Activated T-helper 1 cell treated with Interleukin-2 at 50 U/mL for 16 hours (primary cell): Measurements from ENCODE around the gene NDOR1.

Experiments
- DNase-seq: peaks from one replicate; pipeline ENCODE4 v3.0.0-alpha.2; 2020; ENCODE audit warnings: low read depth

Gene NDOR1

DNA sequence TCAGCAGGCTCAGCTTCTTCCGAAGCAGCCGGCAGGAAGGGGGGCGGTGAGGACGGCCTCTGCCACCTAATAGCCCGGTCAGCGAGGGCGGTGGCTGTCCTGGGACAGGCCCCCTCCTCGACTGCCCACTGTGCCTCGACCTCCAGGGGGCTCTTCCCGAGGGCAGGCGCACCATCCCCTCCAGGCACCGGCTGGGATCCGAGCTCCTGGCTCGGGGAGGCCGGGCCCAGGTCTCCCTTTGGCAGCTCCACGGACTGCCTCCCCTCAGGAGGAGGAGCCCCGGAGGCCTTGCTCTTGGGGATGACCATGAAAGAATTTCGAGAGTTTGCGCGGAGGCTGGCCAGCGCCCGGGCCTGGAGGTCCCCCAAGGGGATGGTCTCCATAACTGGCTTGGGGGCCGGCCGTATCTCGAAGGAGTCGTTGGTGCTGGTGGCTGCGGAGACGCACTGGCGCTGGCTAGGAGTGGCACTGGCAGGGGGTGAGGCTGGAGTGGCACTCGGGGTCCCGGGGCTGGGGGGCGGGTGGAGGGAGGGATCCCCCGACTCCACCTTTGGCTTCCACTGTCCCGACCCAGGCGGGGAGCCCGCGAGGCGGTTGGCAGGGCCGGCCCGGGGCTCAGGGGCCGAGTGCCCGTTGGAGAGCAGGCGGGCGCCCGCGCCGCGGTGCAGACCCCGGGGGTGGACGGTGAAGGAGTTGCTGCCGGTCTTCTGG is 5.9 kb upstream of the NDOR1 start:
- DNase-seq: no peak

DNA sequence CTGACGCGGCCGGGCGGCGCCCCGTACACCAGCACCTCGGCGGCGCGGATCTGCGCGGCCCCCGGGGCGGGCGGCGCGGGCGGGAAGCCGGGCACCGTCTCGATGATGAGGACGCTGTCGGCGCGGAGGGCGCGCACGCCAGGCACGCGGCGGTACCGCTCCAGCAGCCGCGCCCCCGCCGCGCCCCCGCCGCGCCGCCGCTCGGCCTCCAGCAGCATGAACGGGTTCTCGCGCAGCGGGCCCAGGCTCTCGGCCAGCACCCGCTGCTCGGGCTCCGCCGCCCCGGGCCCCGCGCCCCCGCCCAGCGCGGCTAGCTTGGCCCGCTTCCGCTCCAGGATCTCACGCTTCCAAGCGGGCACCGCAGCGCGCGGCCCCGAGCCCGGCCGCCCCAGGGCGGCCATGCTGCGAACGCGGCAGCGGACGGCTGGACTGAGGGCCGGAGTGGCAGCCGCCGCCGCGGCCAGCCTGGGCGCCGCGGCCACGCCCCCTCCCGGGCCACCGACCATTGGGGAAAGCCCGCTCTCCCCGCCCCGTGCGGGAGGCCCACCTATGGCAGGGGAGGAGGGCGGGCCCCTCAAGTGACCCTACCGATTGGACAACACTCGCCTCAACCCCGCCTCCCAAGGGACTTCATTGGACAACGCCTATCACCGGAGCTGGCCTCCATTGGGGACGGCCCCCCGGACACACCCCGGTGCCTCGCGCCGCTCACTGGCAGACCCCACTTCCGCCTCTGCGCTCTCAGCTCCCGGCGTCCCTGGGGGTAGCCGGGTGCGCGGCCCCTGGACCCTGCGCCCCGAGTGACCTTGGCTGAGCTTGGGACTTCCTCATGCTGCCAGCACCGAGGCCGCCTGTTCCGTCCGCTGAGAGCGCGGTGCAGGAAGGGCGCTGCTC is 4.9 kb upstream of the NDOR1 start, which contains the start of gene TPRN:
Gene TPRN, minus strand, starts transcription at position 431 of the 894 bp plus-strand sequence. Its CDS starts 30 bp downstream, at position 401.
- DNase-seq: peak; percentile 96

DNA sequence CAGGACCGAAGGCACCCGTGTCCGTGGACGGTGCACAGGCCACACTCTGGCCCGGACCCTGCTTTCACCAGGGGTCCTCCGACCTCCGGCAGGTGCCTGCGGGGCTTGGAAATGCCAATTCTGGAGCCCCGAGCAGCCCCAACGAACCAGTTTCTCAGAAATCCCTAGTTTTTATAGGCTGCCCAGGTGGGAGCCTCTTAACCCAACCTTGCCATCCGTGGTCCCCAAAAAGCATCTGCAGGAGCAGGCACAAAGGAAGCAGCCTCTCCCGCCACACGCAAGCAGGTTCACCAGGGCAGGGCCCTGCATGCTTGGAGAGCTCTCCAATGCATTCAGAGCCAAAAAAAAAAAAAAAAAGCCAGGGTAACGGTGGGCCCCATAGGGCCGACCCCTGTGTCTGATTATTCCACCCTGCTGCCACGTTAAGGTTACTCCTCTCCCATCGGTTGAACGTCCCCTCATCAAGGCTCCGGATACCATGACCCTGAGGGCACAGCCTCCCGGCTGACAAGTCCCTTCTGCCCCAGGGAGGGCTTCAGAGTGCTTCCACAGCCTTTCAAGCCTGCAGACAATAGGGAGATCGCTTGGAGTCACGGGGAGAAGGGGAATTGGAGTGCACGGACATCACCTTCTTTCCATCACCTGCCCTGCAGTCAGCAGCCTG is 4.2 kb upstream of the NDOR1 start:
- DNase-seq: no peak

DNA sequence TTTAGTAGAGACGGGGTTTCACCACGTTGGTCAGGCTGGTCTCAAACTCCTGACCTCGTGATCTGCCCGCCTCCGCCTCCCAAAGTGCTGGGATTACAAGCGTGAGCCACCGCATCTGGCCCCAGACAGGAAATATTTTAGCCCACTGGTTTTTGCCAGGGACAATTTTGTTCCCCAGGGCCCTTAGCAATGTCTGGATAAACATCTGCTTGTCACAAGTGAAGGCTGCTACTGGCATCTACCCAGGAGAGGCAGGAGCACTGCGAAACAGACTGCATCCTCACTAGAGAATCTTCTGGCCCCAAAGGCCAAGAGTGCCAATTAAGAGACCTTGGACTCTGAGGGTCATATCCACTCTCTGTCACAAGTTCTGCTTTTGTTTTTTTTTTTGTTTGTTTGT is 2.5 kb upstream of the NDOR1 start:
- no peak for DNase-seq

DNA sequence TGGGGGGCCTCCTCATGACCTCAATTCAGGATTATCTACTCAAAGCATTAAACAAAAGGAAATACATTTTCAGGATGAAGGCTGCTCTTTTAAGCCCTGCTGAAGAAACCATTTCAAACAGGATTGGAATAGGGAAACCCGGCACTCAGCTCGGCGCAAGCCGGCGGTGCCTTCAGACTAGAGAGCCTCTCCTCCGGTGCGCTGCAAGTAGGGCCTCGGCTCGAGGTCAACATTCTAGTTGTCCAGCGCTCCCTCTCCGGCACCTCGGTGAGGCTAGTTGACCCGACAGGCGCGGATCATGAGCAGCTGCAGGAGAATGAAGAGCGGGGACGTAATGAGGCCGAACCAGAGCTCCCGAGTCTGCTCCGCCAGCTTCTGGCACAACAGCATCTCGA is 772 bp upstream of the NDOR1 start:
- no peak for DNase-seq

DNA sequence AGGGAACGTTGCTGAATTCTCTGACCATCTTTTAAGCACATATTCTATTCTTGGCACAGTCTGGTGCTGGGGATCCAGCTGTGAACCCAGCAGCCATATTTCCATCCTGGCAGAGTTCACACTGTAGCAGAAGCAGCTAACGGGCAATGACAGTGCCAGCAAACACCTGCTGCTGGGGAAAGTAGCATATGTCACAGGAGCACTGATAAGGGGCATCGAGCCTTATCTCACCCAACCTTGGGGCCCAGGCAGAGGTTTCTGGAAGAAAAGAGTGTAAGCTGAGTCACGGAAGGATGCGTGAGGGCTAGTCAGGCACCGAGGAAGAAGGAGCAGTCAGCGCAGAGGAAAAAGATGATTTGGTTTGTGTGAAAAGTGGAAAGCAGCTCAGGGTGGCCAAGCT is 1.1 kb downstream of the NDOR1 start:
- no peak for DNase-seq

DNA sequence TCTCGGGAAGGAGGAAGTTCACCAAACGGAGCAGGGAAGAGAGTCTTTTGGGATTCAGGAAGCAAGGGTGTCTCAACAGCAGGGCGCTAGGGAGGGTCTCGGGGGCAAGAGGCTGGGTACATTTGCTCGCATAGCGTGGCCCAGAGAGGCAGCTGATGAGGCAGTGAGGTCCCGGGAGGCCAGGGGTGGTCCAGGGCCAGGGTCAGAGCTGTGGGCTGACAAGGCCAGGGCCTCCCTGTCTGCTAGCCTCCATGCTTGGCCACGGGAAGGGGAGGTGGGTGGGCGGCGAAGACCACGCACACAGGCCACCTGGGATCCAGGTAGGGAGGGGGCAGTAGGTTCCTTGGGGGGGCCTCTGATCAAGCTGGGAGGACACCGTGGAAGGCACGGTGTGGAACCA is 6.0 kb downstream of the NDOR1 start:
- no peak for DNase-seq

DNA sequence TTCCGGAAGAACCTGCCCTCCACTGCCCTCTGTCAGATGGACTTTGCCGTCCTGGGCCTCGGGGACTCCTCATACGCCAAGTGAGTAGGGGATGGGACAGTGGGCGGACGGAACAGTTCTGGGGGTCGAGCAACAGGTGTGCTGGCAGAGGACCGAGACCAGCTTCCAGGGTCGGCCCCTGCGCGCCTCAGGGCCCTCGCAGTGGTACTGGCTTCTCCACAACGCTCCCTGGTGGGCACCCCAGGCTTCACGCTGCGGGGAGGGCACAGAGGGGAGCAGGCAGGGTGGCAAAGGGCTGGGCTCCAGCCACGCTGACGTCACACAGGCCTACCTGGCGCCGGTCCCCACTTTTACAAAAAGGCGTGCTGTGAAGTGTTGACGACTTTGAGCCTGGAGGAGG is 7.0 kb downstream of the NDOR1 start:
- DNase-seq: no peak

DNA sequence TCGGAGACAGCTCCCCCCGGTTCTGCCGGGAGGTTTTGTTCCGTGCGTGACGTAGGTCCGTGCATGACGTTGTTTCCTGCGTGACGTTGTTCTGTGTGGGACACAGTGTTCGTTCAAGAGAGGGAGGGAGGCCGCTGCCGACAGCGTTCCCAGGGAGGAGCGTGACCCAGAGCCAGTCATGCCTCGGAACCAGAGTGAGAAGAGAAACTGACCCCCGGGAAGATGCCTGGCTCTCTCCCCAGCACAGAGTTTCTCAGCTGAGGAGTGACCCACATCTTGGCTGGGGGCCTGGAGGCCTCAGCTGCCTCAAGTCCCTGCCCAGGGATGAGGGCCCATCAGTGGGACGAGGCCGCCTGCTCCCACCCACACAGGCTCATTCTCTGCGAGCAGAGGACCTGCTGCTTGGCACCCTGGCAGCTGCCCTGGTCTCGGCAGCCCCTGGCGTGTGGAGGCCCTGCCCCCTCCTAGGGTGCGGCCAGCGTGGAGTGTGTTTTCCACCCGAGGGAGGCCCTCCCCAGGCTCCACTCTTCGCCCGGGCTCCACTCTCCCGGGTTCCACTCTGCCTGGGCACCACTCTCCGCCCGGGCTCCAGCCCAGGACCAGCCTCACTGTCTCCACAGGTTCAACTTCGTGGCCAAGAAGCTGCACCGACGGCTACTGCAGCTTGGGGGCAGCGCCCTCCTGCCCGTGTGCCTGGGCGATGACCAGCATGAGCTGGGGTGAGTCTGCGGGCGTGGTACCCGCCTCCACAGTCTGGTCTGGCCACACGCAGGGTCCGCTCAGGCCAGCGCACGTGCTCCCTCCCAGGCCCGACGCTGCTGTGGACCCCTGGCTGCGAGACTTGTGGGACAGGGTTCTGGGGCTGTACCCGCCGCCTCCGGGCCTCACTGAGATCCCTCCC is 7.9 kb downstream of the NDOR1 start:
- DNase-seq: no peak

DNA sequence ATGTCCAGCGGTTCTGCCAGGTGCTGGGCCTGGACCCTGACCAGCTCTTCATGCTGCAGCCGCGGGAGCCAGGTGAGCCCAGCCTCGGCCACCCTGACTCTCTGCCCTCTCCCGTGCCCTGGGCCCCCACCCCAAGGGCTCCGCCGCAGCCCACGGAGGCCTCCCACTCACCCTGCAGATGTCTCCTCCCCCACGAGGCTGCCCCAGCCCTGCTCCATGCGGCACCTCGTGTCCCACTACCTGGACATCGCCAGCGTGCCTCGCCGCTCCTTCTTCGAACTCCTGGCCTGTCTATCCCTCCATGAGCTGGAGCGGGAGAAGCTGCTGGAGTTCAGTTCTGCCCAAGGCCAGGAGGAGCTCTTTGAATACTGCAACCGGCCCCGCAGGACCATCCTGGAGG is 9.1 kb downstream of the NDOR1 start:
- no peak for DNase-seq

DNA sequence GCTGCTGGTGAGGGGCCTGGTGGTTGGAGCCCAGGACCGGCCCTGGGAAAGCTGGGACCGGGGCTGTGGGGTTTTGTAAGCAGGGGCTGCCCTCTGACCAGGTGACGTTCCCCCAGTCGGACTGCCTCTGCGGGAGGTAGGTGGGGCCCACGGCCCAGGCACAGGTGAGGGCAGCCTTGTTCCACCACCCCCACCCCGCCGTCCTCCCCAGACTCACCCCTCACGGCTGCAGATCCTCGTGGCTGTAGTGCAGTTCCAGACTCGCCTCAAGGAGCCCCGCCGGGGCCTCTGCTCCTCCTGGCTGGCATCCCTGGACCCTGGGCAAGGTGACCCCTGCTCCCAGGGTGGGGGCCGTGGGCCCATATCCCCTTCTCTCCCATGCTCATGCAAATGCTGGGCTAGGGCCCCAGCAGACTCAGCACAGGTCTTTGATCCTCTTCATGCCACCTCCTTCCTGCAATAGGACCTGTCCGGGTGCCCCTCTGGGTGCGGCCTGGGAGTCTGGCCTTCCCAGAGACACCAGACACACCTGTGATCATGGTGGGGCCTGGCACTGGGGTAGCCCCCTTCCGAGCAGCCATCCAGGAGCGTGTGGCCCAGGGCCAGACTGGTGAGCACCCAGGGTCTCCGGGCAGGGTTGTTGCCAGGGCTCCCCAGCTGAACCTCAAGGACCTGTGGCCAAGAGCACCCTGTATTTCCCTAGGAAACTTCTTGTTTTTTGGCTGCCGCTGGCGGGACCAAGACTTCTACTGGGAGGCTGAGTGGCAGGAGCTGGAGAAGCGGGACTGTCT is 9.9 kb downstream of the NDOR1 start:
- no peak for DNase-seq

DNA sequence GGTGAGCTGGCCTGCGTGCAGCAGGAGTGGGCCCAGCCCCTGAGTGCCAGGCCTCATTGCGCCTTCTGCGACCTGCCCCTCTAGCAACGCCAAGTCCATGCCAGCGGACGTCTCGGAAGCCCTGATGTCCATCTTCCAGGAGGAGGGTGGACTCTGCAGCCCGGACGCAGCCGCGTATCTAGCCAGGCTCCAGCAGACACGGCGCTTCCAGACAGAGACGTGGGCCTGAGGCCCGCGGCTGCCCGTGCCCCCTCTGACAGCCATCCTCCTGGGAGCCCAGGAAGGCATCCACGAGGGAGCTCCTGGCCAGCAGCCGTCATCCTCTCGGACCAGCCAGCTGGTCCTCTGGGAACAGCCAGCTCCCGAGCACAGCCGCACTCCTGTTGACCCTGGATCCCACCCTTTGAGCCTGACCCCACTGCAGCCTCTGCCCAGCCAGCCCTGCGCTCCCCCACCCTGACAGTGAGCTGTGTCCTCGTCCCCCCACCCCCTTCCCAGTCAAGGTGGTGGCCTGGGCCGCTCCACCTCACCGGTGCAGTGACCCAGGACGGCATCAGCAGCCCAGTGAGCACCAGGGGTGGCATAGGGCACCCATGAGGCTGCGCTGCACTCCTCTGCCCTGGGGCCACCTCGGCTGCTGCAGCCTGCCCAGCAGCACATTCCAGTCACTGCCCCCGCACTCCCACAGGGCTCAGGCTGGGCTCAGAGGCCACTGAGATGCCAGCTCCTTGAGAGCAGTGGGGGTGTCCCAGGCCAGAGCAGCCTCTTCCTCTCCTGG is 10.9 kb downstream of the NDOR1 start:
- DNase-seq: no peak

DNA sequence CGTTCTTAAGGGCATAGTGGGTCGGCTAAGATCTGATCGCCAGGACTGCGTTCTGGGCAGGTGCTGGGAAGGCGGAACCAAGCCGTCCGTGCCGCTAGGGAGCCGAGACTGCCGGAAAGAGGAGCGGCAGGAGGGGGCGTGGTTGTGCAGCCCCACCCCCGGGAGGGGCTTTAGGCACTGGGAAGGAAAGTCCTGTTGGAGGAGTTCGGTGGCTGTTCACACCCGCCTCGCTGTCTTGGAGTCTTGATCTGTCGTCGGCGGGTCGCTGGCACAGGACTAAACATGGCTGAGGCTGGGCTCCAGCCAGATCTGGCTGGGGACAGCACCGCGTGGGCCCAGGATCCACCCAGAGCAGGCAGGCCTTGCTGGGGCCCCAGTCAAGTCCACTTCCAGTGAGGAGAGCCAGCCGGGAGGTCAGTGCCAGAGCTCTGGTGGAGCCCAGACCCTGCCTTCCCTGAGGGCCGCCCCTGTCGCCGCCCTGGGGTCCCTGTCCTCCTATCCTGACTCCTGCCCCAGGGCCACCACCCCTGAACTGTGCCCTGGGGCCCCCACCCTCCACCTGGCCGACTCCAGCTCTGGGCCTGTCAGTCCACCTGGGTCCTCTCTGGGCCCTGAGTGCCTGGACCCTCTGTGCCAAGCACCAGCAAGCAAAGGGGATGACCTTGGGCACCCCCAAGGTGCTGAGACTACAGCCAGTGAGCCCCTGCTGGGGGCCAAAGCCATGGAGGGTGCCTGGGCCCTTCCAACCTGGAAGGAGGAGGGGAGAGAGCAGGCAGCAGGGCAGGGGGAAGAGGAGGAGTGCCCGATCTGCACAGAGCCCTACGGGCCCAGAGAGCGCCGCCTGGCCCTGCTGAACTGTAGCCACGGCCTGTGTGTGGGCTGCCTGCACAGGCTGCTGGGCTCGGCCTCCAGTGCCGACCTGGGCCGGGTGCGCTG is 12.0 kb downstream of the NDOR1 start:
- no peak for DNase-seq

DNA sequence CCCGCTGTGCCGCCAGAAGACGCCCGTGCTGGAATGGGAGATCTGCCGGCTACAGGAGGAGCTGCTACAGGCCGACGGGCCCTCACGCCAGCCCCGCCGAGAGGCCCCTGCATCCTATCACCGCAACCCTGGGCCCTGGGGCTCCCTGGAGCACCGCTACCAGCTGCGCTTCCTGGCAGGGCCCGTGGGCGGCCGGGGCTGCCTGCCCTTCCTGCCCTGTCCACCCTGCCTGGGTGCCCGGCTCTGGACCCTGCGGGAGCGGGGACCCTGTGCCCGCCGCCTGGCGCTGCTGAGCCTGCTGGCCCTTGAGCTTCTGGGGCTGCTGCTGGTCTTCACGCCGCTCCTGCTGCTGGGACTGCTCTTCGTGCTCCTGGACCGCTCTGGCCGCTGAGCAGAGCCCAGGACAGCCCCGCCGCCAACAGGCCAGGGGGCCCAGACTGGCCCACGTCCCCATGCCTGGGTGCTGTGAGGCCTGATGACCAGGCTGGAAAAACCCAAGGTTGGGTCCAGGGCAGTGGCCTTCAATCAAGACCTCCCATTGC is 12.8 kb downstream of the NDOR1 start:
- DNase-seq: no peak

DNA sequence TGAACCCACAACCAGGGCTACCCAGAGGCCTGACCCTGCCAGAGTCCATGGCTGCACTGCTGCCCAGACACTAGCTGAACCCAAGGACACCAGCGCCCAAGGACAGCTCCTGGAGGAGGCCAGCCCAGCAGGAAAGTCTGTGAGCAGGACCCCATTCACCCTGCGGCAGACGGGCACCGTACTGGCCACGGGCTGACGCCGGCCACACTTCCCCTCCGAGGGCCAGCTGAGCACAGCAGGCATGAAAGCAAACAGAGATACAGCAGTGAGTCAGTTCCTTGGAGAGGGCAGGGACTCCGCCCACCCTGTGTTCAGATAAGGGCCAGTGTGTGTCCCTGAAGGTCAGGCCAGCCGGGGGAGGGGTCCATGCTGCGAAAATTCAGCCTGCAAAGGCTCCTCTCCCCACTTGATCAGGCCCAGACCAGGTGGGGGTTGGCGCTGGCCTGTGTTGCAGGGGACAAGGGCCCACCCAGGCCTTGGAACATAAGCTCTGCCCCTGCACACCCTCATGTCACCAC is 13.3 kb downstream of the NDOR1 start:
- DNase-seq: no peak

DNA sequence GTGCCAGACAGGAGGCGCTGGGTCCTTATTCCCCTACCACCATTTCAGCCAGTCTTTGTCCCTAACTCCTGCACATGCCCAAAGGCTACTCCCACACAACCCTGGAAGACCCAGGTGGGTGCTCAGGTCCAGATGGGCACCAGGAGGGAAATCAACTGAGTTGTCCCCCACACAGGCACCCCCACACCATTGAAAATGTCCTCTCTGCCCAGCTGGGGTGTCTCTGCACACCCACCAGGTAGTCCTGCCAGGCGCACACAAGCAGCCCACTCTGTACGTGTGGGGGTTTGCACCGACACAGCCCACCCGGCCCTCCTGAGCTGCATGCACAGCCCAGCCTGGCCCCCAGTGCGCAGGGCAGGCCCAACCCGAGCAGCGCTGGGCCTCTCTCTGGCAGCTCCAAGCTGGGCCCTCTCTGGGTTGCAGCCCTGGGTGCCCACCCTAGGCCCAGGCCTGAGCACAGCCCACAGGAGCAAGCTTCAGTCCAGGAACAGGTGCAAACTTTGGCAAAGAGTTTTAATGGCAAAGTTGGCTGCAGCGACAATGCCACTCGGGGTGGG is 14.3 kb downstream of the NDOR1 start:
- DNase-seq: no peak

DNA sequence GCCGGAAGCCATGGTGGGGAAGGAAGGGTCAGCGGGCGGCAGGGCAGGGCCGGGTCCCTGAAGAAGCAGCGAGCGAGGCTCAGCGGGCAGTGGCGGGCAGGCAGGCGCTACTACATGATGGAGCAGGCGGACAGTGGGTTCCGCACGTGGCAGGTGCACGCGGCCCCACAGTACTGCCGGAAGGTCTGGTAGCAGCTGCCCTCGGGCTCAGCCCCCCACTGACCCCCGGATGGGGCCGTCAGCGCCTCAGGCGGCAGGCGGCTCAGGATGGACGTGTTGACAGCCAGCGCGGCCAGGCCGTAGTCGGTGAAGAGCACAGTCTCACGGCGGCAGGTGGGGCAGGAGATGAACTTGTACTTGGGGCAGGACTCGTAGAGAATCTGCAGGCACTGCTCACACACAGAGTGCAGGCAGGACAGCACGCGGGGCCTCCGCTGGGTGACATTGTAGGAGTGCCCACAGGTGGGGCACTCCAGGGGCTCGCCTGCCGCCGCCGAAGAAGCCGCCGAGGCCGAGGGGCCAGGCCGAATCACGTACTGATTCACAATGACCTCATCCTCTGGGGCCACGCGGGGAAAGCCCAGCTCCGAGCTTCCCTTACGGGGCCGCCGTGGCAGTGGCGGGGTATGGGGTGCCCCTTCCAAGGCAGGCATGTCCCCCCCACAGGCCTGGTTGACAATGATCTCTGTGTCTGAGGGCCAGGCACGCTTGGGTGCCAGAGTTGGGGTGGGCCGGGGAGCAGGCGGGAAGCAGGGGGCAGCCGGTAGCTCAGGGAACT is 15.0 kb downstream of the NDOR1 start:
- DNase-seq: no peak
